SU-DHL-6 (cell line): ENCODE measurements around the gene C3.

Source experiments
- CTCF ChIP-seq: fragments of 200-600 bp; sonication (generic); IDR thresholded peaks from one replicate; pipeline ENCODE4 v1.5.1; 2017; ENCODE audit warnings: antibody characterized with exemption, mild to moderate bottlenecking, low read length, moderate library complexity; ENCODE audit not compliant: insufficient read depth, poor library complexity, severe bottlenecking
- EZH2phosphoT487 ChIP-seq: fragments of 200-600 bp; sonication (generic), shearing (Covaris generic); conservative IDR thresholded peaks from 2 replicates; pipeline ENCODE4 v1.6.1; 2018; ENCODE audit warnings: mild to moderate bottlenecking, antibody characterized with exemption, low read length, moderate library complexity, mixed read lengths

GRCh38 chr19:6668691-6669090 is 51.8 kb downstream of the C3 start:
- TF ChIP-seq CTCF (no peak), EZH2phosphoT487 (no peak)
